ENCODE measurements around the gene ARHGAP28.

DNA sequence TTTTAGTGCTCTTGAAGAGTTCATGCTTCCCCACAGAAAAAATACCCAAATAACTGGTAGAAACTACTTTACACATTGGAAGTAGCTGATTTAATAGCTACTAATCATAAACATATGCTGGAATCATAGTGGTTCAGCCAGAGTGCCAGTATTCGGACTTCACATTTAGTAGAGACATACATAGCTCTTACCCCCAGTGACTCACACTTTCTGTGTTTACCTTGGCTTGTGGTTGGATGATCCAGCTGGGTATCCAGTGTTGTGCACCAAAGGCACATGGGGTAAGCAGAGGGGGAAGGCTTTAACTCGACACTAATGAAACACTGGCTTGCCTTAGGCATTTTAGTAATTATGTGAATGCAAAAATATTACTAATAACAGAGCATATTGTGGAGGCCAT is 18.1 kb downstream of the ARHGAP28 start:
- TF ChIP-seq CTCF (conservative IDR thresholded peaks at IDR 0.05; ENCODE audit: low read depth, low read length) (no peak), EZH2 (IDR thresholded peaks at IDR 0.05; ENCODE audit: borderline replicate concordance, low read depth, low read length, poor library complexity, severe bottlenecking) (no peak)

All from A673 (cell line).